DND-41 (cell line): ENCODE results near the gene COL23A1.

Experiments
- CTCF ChIP-seq: IDR thresholded peaks from 2 replicates; pipeline ENCODE4 v1.5.1; 2012; ENCODE audit warnings: borderline replicate concordance, low read length, moderate library complexity, mild to moderate bottlenecking; ENCODE audit not compliant: poor library complexity, severe bottlenecking; ENCODE audit errors: extremely low read depth
- EZH2 ChIP-seq: IDR thresholded peaks from 3 replicates; pipeline ENCODE4 v1.6.1; 2012; ENCODE audit warnings: borderline replicate concordance, low read depth, mild to moderate bottlenecking, moderate library complexity, low read length, inconsistent platforms; ENCODE audit not compliant: severe bottlenecking

GRCh38 chr5:178437386-178438075, 152.7 kb downstream of the COL23A1 start:
- TF ChIP-seq CTCF (no peak), EZH2 (no peak)
